GM21529 (cell line): ENCODE data around the gene QARS1.

Experiments used
- ATAC-seq: cut with Tn5 transposase; IDR thresholded peaks from one replicate; pipeline ENCODE4 v1.9.1; 2021; ENCODE audit not compliant: unreplicated experiment

Gene QARS1

DNA sequence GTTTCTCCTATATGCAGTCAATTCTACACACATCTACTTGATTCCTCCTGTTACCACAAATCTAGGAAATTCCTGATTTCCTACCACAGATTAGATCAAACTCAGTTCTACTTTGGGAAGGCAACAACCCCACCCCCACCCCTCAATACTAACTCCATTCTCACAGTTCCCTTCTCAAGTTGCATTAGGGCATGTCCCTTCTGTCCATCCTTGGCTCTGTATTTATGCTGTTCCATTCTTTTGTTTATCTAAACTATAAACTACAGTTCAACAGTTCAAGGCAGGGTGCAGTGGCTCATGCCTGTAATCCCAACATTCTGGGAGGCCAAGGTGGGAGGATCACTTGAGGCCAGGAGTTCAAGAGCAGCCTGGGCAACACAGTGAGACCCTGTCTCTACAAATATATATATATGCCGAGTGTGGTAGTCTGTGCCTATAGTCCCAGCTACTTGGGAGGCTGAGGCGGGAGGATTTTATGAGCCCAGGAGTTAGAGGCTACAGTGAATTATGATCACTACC is 50.2 kb downstream of the QARS1 start:
- ATAC-seq, result no peak

DNA sequence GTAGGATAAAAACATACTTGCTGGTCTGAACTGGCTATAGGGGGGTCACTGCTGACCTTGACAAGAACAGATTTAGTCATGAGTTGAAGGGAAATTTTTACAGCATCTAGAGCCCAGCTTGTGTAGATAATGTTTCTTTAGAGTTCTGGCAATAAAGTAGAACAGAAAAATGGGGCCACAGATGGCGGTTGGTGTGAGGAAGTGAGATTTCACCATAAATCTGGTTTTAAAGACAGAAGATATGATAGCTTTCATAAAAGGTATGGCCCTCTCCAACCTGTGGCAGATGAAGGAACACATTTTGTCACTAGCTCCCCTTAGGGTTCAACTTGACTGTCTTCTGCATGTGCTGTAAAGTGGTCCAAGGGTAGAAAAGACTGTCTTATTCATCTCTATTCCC is 51.0 kb downstream of the QARS1 start:
- ATAC-seq, result no peak
